GM23248 (cell line): ENCODE measurements around the gene TMEM61. TPM values are rescaled to one million over a fixed set of nuclear protein-coding genes. Genes with fewer than 3 reads are reported as not detected.

Experiments used
- DNase-seq: peaks from one replicate; pipeline ENCODE4 v3.0.0-alpha.2; 2015
- H2AFZ ChIP-seq: fragments of 200-600 bp; sonication (generic); 2 replicates; pipeline ENCODE4 v1.6.1; 2016; ENCODE audit warnings: antibody characterized with exemption
- H3F3A ChIP-seq: fragments of 200-600 bp; sonication (generic); 2 replicates; pipeline ENCODE4 v1.6.1; 2016; ENCODE audit warnings: mild to moderate bottlenecking, antibody characterized with exemption, mixed run types; ENCODE audit not compliant: insufficient read depth
- H3K27ac ChIP-seq: fragments of 200-600 bp; sonication (generic); 2 replicates; pipeline ENCODE4 v1.5.1; 2016; ENCODE audit warnings: mild to moderate bottlenecking
- H3K27me3 ChIP-seq: fragments of 200-600 bp; sonication (generic); replicated peaks from 2 replicates; pipeline ENCODE4 v1.6.1; 2016; ENCODE audit warnings: mild to moderate bottlenecking; ENCODE audit not compliant: insufficient read depth
- H3K36me3 ChIP-seq: fragments of 200-600 bp; sonication (generic); 2 replicates; pipeline ENCODE4 v1.6.1; 2016; ENCODE audit warnings: low read depth, mild to moderate bottlenecking
- H3K4me1 ChIP-seq: fragments of 200-600 bp; sonication (generic); 2 replicates; pipeline ENCODE4 v1.6.1; 2016; ENCODE audit warnings: mild to moderate bottlenecking; ENCODE audit not compliant: insufficient read depth
- H3K4me2 ChIP-seq: fragments of 200-600 bp; sonication (generic); one replicate; pipeline ENCODE4 v1.6.1; 2016; ENCODE audit warnings: mild to moderate bottlenecking; ENCODE audit not compliant: unreplicated experiment
- H3K4me3 ChIP-seq: fragments of 200-600 bp; sonication (generic); 2 replicates; pipeline ENCODE4 v1.5.1; 2016; ENCODE audit warnings: mild to moderate bottlenecking
- H3K79me2 ChIP-seq: fragments of 200-600 bp; sonication (generic); 2 replicates; pipeline ENCODE4 v1.6.1; 2016; ENCODE audit warnings: mild to moderate bottlenecking; ENCODE audit not compliant: insufficient read depth
- H3K9ac ChIP-seq: fragments of 200-600 bp; sonication (generic); 2 replicates; pipeline ENCODE4 v1.6.1; 2016; ENCODE audit warnings: mild to moderate bottlenecking
- H3K9me2 ChIP-seq: fragments of 200-600 bp; sonication (generic); 2 replicates; pipeline ENCODE4 v1.6.1; 2016; ENCODE audit warnings: mixed run types, mild to moderate bottlenecking, moderate library complexity; ENCODE audit not compliant: insufficient read depth
- H3K9me3 ChIP-seq: fragments of 200-600 bp; sonication (generic); one replicate; pipeline ENCODE4 v1.6.1; 2017; ENCODE audit warnings: low read depth
- H4K20me1 ChIP-seq: fragments of 200-600 bp; sonication (generic); 2 replicates; pipeline ENCODE4 v1.6.0; 2016; ENCODE audit not compliant: insufficient read depth
- EZH2 ChIP-seq: fragments of 200-600 bp; sonication (generic); IDR thresholded peaks from 2 replicates; pipeline ENCODE4 v1.6.1; 2018; ENCODE audit warnings: antibody characterized with exemption, mild to moderate bottlenecking; ENCODE audit not compliant: insufficient read depth, poor library complexity, severe bottlenecking
- EZH2phosphoT487 ChIP-seq: fragments of 200-600 bp; sonication (generic); IDR thresholded peaks from 2 replicates; pipeline ENCODE4 v1.6.1; 2018; ENCODE audit warnings: antibody characterized with exemption, moderate library complexity, mild to moderate bottlenecking, low read depth; ENCODE audit not compliant: insufficient read depth
- WGBS, 2 experiments: methylation state at CpG; one replicate each; pipeline ENCODE4 v1.1.6; 2015 to 2017; ENCODE audit warnings: low lambda C conversion rate in 2 of 2, low coverage in 1 of 2; ENCODE audit errors: missing lambda C conversion rate in 2 of 2; 5-methylcytosine and 5-hydroxymethylcytosine counted together
- in situ Hi-C: fragments of 300-500 bp; cut with MboI; formaldehyde crosslinking; loops from 2 replicates; pipeline ENCODE4 v1.15.0; 2020
- polyA plus RNA-seq: library from polyadenylated mRNA; unstranded; fragments of >200 nt; fragmentation: Nextera tagmentation; extraction: Ambion mirVana; gene quantifications from 2 replicates; pipeline ENCODE4 v1.2.1, GENCODE V29; 2016
- total RNA-seq: library from RNA; depleted of rRNA; stranded (reverse); fragments of >200 nt; shearing (Covaris generic); gene quantifications from 2 replicates; pipeline ENCODE4 v1.2.3, GENCODE V29; 2014

TMEM61 gene
- total and polyA plus RNA-seq, 2 experiments from 2014 or later: not detected

DNA sequence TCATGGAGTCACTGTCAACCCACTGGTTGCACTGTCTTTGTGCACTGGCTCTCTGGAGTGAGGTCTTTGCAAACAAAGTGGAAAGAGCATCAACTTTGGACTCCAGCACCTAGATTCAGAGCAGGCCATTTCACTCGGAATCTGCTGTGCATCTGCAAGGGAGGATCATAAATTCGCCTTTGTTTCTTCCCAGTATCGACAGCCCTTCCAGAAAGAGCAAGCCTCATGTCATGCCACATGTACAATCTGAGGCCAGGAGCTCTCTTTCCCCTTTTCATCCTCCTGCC, 58.1 kb downstream of the TMEM61 start:
- no peak overlapping the region for H3K9ac ChIP-seq
- H3K79me2 ChIP-seq: no peaks in the 10 kb centered on the region
- H3K27me3 ChIP-seq: peaks cover 75% of the 10 kb centered on the region
- H4K20me1 ChIP-seq: no peaks in the 10 kb centered on the region
- TF ChIP-seq EZH2phosphoT487 (no peak), EZH2 (no peak)
- no peak overlapping the region for H3K4me2 ChIP-seq
- in situ Hi-C loops: no loop called here
- WGBS, 2 experiments: 61 to 75% methylated on average over 3 of the region's 3 CpGs
- H2AFZ ChIP-seq: no peak overlapping the region
- DNase-seq: no peak
- H3K9me2 ChIP-seq: no peaks in the 10 kb centered on the region
- H3K27ac ChIP-seq: no peak overlapping the region
- no peaks in the 10 kb centered on the region for H3K9me3 ChIP-seq
- H3K4me1 ChIP-seq: no peaks in the 10 kb centered on the region
- no peaks in the 10 kb centered on the region for H3F3A ChIP-seq
- no peak overlapping the region for H3K4me3 ChIP-seq
- no peaks in the 10 kb centered on the region for H3K36me3 ChIP-seq

DNA sequence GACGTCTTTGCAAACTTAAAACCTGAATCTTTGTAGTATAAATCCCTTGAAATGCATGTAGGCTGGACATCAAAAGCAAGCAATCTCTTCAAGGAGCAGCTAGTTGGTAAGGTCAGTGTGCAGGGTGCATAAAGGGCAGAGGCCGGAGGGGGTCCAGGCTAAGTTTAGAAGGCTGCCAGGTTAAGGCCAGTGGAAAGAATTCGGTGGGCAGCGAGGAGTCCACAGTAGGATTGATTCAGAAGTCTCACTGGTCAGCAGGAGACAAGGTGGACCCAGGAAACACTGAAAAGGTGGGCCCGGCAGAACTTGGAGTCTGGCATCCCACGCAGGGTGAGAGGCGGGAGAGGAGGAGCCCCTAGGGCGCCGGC, 58.5 kb downstream of the TMEM61 start:
- no peaks in the 10 kb centered on the region for H3K9me3 ChIP-seq
- no peak for DNase-seq
- 54 to 62% methylated on average over 9 of the region's 9 CpGs for WGBS, 2 experiments
- in situ Hi-C loops: no loop called here
- H3K4me2 ChIP-seq: no peak overlapping the region
- no peak overlapping the region for H3K9ac ChIP-seq
- H3K9me2 ChIP-seq: no peaks in the 10 kb centered on the region
- H3K27ac ChIP-seq: no peak overlapping the region
- H3K79me2 ChIP-seq: no peaks in the 10 kb centered on the region
- H3K4me3 ChIP-seq: no peak overlapping the region
- H3K4me1 ChIP-seq: no peaks in the 10 kb centered on the region
- H3K27me3 ChIP-seq: peaks cover 79% of the 10 kb centered on the region
- H3K36me3 ChIP-seq: no peaks in the 10 kb centered on the region
- no peak for TF ChIP-seq EZH2
- no peak for TF ChIP-seq EZH2phosphoT487
- H3F3A ChIP-seq: no peaks in the 10 kb centered on the region
- H2AFZ ChIP-seq: peak overlapping the region; percentile 16; the same call in 1 of the 2 replicates
- H4K20me1 ChIP-seq: no peaks in the 10 kb centered on the region

DNA sequence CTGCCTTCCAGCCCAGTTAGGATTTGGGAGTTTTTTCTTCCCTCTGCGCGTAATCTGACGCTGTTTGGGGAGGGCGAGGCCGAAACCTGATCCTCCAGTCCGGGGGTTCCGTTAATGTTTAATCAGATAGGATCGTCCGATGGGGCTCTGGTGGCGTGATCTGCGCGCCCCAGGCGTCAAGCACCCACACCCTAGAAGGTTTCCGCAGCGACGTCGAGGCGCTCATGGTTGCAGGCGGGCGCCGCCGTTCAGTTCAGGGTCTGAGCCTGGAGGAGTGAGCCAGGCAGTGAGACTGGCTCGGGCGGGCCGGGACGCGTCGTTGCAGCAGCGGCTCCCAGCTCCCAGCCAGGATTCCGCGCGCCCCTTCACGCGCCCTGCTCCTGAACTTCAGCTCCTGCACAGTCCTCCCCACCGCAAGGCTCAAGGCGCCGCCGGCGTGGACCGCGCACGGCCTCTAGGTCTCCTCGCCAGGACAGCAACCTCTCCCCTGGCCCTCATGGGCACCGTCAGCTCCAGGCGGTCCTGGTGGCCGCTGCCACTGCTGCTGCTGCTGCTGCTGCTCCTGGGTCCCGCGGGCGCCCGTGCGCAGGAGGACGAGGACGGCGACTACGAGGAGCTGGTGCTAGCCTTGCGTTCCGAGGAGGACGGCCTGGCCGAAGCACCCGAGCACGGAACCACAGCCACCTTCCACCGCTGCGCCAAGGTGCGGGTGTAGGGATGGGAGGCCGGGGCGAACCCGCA, 59.1 kb downstream of the TMEM61 start, which contains the start of gene PCSK9:
Gene PCSK9, plus strand, starts transcription at position 207 of the 741 bp plus-strand sequence. Its CDS starts 290 bp downstream, at position 497.
- in situ Hi-C loops: no loop called here
- H4K20me1 ChIP-seq: no peaks in the 10 kb centered on the region
- DNase-seq: peak; percentile 45
- peak within 1 kb of the TSS; percentile 31; the same call in 1 of the 2 replicates for H3K4me3 ChIP-seq
- peaks cover 76% of the 10 kb centered on the region for H3K27me3 ChIP-seq
- peak within 1 kb of the TSS; percentile 68 for H3K4me2 ChIP-seq
- H2AFZ ChIP-seq: peak within 1 kb of the TSS; percentile 16; the same call in 1 of the 2 replicates
- H3K9me2 ChIP-seq: no peaks in the 10 kb centered on the region
- H3K9ac ChIP-seq: no peak within 1 kb of the TSS
- H3K27ac ChIP-seq: no peak within 1 kb of the TSS
- no peaks in the 10 kb centered on the region for H3K79me2 ChIP-seq
- 7 to 8% methylated on average over 59 to 62 of the region's 67 CpGs for WGBS, 2 experiments
- no peaks in the 10 kb centered on the region for H3K9me3 ChIP-seq
- no peaks in the 10 kb centered on the region for H3F3A ChIP-seq
- TF ChIP-seq EZH2 (peak; percentile 40), EZH2phosphoT487 (no peak)
- H3K36me3 ChIP-seq: no peaks in the 10 kb centered on the region
- H3K4me1 ChIP-seq: no peaks in the 10 kb centered on the region

DNA sequence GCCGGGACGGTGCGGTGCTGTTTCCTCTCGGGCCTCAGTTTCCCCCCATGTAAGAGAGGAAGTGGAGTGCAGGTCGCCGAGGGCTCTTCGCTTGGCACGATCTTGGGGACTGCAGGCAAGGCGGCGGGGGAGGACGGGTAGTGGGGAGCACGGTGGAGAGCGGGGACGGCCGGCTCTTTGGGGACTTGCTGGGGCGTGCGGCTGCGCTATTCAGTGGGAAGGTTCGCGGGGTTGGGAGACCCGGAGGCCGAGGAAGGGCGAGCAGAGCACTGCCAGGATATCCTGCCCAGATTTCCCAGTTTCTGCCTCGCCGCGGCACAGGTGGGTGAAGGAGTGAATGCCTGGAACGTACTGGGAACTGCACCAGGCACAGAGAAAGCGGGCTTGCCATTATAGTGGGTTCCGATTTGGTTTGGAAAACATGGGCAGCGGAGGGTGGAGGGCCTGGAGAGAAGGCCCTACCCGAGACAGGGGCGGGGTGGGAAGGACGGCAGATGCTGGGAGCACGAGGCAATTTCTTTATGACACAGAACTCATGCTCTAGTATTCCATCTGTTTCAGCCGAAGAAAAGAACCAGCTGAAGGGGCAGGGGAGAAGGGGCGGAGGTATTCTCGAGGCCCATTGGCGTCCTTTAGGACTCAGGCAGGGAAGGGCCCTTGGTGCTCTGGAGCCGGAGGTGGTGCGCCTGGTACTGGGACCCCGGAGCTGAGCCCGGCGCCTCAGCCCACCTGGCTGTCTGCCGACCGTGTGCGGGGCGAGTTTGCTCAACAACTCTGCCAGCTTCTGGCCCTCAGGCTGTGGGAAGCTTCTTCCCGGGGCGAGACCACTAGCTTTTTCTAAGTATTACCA, 59.9 kb downstream of the TMEM61 start:
- no peaks in the 10 kb centered on the region for H3K9me2 ChIP-seq
- no peak for TF ChIP-seq EZH2phosphoT487
- TF ChIP-seq EZH2: no peak
- in situ Hi-C loops: no loop called here
- H3K4me1 ChIP-seq: no peaks in the 10 kb centered on the region
- peaks cover 68% of the 10 kb centered on the region for H3K27me3 ChIP-seq
- no peaks in the 10 kb centered on the region for H3K9me3 ChIP-seq
- H3F3A ChIP-seq: no peaks in the 10 kb centered on the region
- H3K9ac ChIP-seq: no peak overlapping the region
- H3K27ac ChIP-seq: no peak overlapping the region
- H3K4me2 ChIP-seq: peak overlapping the region; percentile 68
- no peak for DNase-seq
- no peak overlapping the region for H2AFZ ChIP-seq
- H3K79me2 ChIP-seq: no peaks in the 10 kb centered on the region
- H3K4me3 ChIP-seq: peak overlapping the region; percentile 31; the same call in 1 of the 2 replicates
- H3K36me3 ChIP-seq: no peaks in the 10 kb centered on the region
- WGBS, 2 experiments: 6 to 11% methylated on average over 34 to 49 of the region's 49 CpGs
- no peaks in the 10 kb centered on the region for H4K20me1 ChIP-seq
